Stimulated activated naive CD8-positive, alpha-beta T cell treated with anti-CD3 and anti-CD28 coated beads, Interleukin-15, amount 100 ng/mL, for 72 hours (primary cell): ENCODE data around the gene NRXN3.

Experiments used
- ATAC-seq: fragments of 150-1000 bp; cut with Tn5 transposase; 2 replicates; pipeline ENCODE4 v1.10.0; 2021; ENCODE audit warnings: mild to moderate bottlenecking, moderate library complexity
- DNase-seq, 2 donors: peaks; one replicate each; pipeline ENCODE4 v3.0.0; 2021 to 2022
- H3K27ac Mint-ChIP-seq, 2 donors: one replicate each; pipeline ENCODE4 v1.8.0; 2022; ENCODE audit warnings: mild to moderate bottlenecking in 2 of 2, mixed read lengths in 2 of 2, moderate library complexity in 2 of 2
- H3K27me3 Mint-ChIP-seq: one replicate; pipeline ENCODE4 v1.8.0; 2022; ENCODE audit warnings: mixed read lengths
- H3K4me1 Mint-ChIP-seq: one replicate; pipeline ENCODE4 v1.8.0; 2022; ENCODE audit warnings: mild to moderate bottlenecking, mixed read lengths
- H3K4me3 Mint-ChIP-seq, 2 donors: one replicate each; pipeline ENCODE4 v1.8.0; 2022; ENCODE audit warnings: mild to moderate bottlenecking in 2 of 2, mixed read lengths in 2 of 2, moderate library complexity in 1 of 2
- H3K9me3 Mint-ChIP-seq, 2 donors: one replicate each; pipeline ENCODE4 v1.8.0; 2022; ENCODE audit warnings: mixed read lengths in 2 of 2

NRXN3 gene

DNA sequence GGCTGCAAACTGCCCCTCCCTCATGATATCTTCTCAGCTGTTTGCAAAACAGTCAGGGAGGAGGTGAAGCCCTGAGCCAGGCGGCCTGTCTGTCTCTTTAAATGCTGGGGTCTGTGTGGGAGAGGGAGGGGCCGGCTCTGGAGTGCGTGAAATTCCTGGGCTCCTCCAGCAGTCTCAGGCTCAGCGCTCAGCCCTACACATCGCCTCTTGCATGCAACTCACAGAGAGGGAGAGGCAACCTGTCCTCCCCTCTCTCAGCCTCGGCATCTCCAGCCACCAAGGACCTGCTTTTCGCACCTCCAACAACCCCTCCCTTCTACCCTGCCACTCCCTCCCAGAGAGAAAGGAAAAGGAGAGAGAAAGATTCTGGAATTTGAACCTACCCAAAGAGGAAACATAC, at the start of gene NRXN3:
TSS of gene NRXN3 (plus strand) at position 171 of the 400 bp plus-strand sequence. CDS start 72,721 bp downstream, outside the sequence.
- DNase-seq: no peak
- no peak within 1 kb of the TSS for H3K27ac Mint-ChIP-seq
- no peaks in the 10 kb centered on the region for H3K4me1 Mint-ChIP-seq
- peaks cover 0 to 9% of the 10 kb centered on the region in 2 donors for H3K9me3 Mint-ChIP-seq
- no peak for ATAC-seq
- H3K4me3 Mint-ChIP-seq: no peak within 1 kb of the TSS
- H3K27me3 Mint-ChIP-seq: peaks cover 73% of the 10 kb centered on the region

DNA sequence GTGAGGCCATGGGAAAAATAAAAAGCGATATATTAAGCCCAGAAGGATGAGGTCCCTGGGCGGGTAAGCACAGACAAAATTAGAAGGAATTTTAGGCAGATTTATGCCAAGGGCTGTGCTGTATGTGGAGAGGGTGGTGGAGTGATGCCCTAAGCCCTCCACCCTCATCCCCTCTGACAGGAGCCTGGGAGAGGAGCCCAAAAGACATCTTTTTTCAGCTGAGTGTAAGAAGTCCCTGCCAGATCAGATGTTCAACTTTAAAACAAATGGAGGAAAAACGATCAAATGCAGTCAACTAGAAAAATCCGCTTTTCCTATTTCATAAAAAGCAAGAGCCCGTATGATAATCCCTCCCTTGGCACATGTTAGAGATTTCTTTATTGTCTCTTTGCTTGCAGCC, 47.7 kb upstream of the NRXN3 start:
- no peaks in the 10 kb centered on the region for H3K9me3 Mint-ChIP-seq
- H3K4me3 Mint-ChIP-seq: no peak overlapping the region
- ATAC-seq (no peak), DNase-seq (no peak)
- no peaks in the 10 kb centered on the region for H3K4me1 Mint-ChIP-seq
- peaks cover 10% of the 10 kb centered on the region for H3K27me3 Mint-ChIP-seq
- no peak overlapping the region for H3K27ac Mint-ChIP-seq

DNA sequence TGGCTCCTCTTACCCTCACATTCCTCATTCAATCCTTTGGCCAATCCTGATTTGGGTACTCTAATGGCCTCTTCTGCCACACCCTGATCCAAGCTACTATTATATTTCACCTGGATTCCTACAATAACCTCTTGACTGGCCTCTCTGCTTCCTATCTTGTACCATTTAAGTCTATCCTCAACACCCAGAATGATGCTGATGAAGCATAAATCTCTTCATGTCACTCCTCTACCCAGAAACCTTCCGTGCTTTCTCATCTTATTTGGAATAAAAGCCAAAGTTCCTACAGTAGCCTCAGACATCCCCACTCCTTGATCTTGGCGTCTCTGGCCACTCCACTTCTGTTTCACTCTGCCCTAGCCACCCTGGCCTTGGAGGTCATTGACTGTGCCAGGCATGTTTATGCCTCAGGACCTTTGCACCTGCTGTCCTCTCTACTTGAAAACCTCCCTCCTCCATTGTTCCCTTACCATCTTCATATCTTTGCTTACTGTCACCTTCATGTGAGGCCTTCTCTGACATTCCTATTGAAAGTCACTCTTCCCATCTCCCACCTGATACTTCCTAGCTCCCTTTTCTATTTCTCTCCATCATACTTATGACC, 46.4 kb upstream of the NRXN3 start:
- no peaks in the 10 kb centered on the region for H3K4me1 Mint-ChIP-seq
- no peaks in the 10 kb centered on the region for H3K27me3 Mint-ChIP-seq
- ATAC-seq (no peak), DNase-seq (no peak)
- no peak overlapping the region for H3K4me3 Mint-ChIP-seq
- H3K27ac Mint-ChIP-seq: peak overlapping the region in 1 of 2 donors; percentile 72
- H3K9me3 Mint-ChIP-seq: no peaks in the 10 kb centered on the region

DNA sequence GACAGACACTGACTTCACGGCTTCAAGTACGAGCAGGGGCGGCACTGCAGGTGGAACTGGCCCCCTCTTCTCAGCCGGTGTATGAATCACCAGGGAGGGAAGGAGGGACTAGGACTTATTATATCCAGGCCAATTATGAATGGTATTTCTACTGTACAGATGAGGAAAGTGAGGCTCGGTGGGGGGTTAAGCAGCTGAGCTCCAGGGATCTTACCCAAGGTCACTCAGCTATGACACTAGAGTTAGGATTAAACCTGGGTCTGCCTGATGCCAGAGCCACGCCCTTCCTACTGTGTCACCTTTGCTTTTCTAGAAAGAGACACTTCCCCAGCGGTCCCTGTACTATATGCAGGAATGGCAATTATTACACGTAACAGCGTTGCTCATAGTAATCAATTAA, 42.2 kb upstream of the NRXN3 start:
- ATAC-seq (no peak), DNase-seq (no peak)

DNA sequence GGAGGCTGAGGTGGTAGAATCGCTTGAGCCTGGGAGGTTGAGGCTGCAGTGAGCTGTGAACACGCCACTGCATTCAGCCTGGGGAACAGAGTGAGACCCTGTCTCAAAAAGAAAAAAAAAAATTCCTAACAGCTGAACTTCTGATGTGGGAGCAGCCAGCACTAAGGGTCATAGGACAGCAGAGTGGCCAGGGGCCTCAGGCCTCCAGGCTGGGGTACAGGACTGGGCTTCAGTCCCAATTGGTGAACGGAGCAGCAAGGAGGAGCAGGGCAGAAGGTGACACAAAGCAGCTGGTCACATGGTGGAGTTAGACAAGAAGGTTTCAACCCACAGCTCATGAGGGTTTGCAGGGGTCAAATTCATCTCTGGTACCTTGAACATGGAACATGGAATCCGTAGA, 40.8 kb upstream of the NRXN3 start:
- ATAC-seq: no peak
- no peaks in the 10 kb centered on the region for H3K9me3 Mint-ChIP-seq
- no peaks in the 10 kb centered on the region for H3K4me1 Mint-ChIP-seq
- H3K27me3 Mint-ChIP-seq: peaks cover 9% of the 10 kb centered on the region
- no peak overlapping the region for H3K4me3 Mint-ChIP-seq
- no peak for DNase-seq
- H3K27ac Mint-ChIP-seq: no peak overlapping the region

More for the DNA sequence above, 42.2 kb upstream of the NRXN3 start:
- H3K4me3 Mint-ChIP-seq: no peak overlapping the region
- H3K4me1 Mint-ChIP-seq: no peaks in the 10 kb centered on the region
- H3K27ac Mint-ChIP-seq: no peak overlapping the region
- H3K9me3 Mint-ChIP-seq: no peaks in the 10 kb centered on the region
- no peaks in the 10 kb centered on the region for H3K27me3 Mint-ChIP-seq

DNA sequence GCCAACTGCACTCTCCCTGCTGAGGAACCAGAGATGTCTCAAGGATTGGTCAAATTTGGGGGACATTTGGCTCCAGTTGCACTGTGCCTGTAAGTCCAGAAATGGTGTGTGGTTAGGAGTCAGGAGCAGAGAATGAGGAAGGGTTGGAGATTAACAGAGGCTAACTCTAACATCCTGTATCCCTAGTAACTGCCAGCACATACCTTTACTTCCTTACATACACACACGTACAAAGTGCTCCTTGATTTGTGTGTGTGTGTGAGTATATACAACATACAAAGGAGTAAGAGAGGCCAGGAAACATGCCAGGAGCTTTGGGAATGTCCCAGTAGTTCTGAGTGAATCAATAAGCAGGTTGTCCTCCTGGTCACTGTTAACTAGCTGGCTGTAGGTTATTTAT, 39.8 kb upstream of the NRXN3 start:
- ATAC-seq (no peak), DNase-seq (no peak)
- Mint-ChIP-seq H3K4me3 (no peak overlapping the region), H3K27ac (no peak overlapping the region), H3K27me3 (peaks cover 17% of the 10 kb centered on the region), H3K4me1 (peaks cover under 1% of the 10 kb centered on the region), H3K9me3 (no peaks in the 10 kb centered on the region)

DNA sequence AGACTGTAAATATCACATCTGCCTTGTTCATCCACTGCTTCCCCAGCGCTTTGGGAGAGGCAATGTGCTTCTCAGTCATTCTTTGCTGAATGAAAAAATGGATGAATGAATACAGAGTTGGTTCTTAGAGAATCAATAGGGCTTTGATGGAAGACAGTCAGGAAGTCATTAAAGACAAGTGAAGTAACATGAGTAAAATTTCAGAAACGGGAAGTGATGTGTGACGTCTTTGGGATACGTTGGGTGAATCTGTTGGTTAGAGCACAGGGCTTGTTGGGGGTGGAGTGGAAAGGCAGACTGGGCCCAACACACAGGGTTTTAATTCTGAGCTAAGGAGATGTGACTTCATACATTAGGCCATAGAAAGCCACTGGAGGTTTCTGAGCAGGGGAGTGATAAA, 39.0 kb upstream of the NRXN3 start:
- Mint-ChIP-seq H3K4me1 (peaks cover 7% of the 10 kb centered on the region), H3K27me3 (peaks cover 17% of the 10 kb centered on the region), H3K27ac (no peak overlapping the region), H3K9me3 (no peaks in the 10 kb centered on the region), H3K4me3 (no peak overlapping the region)
- ATAC-seq: no peak
- DNase-seq: no peak

DNA sequence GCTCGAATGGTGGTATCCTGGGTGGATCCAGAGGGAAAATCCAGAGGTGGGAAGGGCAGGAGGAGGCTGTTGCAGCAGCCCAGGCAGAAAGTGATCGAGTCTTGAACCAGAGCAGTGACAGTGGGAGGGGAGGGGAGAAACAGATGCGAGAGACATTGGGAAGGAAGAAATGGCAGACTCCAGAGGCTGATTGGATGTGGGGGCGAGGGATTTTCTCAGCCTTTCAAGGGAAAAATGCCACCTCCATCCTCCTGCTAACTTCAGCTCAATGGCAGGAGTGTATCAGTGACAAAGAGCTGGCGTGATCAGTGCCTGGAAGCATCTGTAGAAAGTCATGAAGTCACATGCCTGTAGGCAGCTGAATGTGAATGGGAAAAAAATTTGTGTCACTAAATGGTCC, 38.6 kb upstream of the NRXN3 start:
- DNase-seq (no peak), ATAC-seq (no peak)
- Mint-ChIP-seq H3K4me1 (peaks cover 7% of the 10 kb centered on the region), H3K27ac (no peak overlapping the region), H3K9me3 (no peaks in the 10 kb centered on the region), H3K4me3 (no peak overlapping the region), H3K27me3 (peaks cover 17% of the 10 kb centered on the region)

DNA sequence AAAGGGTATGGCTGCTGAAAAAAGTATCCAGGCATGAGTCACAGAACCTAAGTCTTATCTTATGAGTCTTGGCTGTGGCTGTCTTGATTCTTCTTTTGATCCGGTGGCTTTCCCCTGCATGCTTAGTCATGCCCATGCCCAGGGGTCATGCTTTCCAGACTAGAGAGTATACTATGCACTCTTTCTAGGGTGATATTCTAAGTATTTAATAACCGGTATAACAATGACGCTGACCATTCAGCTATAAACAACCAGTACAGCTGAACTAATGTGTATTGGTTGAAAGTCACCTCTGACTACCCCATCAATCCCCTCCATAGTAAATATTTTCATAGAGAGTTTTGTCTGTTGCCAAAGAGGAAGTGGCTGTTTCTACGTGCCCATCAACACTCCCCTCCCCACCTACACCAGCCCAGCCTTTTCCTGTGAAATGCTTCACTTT, 34.7 kb upstream of the NRXN3 start:
- peaks cover 25% of the 10 kb centered on the region for H3K27me3 Mint-ChIP-seq
- no peaks in the 10 kb centered on the region for H3K9me3 Mint-ChIP-seq
- no peak overlapping the region for H3K4me3 Mint-ChIP-seq
- H3K27ac Mint-ChIP-seq: no peak overlapping the region
- peaks cover 7% of the 10 kb centered on the region for H3K4me1 Mint-ChIP-seq
- peak; percentile 54 for ATAC-seq
- DNase-seq: no peak

DNA sequence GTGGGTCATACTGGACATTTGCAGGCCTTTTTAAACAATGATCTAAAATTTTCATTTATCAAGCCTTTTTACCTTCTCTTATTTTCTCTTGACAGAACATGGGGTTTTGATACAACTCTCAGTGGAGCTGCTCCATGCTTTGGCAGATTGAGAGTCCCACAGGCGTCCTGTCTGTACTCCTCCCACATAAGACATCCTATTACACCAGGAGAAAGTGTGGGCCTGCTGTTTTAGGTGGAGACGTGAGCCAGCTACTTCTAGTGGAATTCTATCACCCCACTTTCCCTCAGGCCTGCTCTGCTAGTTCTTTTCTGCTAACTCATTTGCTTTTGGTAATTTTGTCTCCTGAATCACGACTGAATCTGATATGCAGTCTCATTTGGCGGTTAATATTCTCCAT, 33.5 kb upstream of the NRXN3 start:
- DNase-seq: no peak
- Mint-ChIP-seq H3K4me1 (peaks cover 7% of the 10 kb centered on the region), H3K9me3 (no peaks in the 10 kb centered on the region), H3K27ac (no peak overlapping the region), H3K27me3 (peaks cover 25% of the 10 kb centered on the region), H3K4me3 (no peak overlapping the region)
- no peak for ATAC-seq

DNA sequence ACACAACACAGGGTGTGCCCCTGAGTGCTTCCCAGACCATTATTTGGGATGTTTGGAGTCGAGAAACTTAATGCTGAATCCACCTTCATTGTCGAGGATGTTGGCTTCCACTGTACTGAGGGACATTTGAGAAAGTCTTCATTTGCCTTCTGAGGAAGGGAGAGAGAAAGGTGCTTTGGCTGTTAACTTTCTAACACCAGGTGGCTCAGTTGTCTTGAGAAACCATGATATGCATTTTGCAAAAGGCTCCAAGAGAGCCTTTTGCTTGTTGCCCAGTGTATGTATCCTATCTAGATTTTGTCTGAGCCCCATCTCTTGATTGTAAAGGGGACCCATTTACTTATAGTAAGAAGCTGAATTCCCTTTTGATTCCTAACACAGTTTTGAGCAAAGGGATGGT, 28.6 kb upstream of the NRXN3 start:
- Mint-ChIP-seq H3K9me3 (no peaks in the 10 kb centered on the region), H3K4me1 (no peaks in the 10 kb centered on the region), H3K27ac (no peak overlapping the region), H3K4me3 (no peak overlapping the region), H3K27me3 (peaks cover 17% of the 10 kb centered on the region)
- ATAC-seq (no peak), DNase-seq (no peak)

DNA sequence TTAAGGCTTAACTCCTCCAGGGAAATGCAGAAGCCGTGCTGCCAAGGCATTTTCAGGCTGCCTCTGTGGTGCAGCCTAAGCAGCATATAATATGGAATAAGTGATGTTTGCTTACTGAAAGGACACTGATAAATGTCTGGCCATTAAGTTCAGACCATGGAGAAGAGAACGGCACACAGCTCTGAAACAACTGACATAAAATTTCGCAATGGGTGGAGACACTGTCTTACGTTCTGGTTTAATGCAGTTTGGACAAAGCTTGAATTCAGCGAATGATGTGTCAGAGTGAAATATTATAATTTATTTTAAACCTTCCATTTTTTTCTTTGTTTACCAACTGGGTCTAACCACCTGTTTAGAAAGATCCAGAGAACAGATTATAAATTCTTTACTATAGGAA, 27.2 kb upstream of the NRXN3 start:
- DNase-seq: no peak
- ATAC-seq: no peak
- H3K27me3 Mint-ChIP-seq: peaks cover 17% of the 10 kb centered on the region
- H3K4me3 Mint-ChIP-seq: no peak overlapping the region
- H3K4me1 Mint-ChIP-seq: no peaks in the 10 kb centered on the region
- no peak overlapping the region for H3K27ac Mint-ChIP-seq
- no peaks in the 10 kb centered on the region for H3K9me3 Mint-ChIP-seq

DNA sequence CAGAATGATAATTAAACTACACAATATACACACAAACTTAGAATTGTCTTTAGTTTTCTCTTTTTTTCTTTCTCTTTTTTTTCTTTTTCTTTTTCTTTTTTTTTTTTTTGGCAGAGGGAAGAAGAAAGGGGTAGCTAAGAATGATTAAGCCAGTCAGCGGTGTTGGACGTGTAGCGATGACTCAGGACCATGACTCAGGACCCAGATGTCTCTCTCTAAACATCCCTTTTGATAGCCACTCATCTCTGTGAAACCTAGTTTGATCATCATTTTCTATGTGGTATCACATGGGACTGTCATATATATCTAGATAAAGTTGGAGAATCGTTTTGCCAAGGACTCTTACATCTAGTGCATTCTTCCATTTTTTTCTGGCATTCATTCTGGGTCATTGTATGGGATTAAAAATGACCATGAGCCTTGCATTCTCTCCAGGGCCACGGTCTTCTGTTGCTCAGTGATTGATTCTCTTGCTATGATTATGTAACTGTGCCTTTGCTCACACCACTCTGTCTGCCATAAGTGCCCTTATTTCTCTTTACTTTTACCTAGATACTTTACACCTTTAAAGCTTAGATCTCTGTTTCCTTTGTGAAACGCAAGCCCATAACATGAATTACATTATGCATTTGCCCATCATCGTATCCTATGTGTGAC, 26.6 kb upstream of the NRXN3 start:
- Mint-ChIP-seq H3K27ac (no peak overlapping the region), H3K27me3 (peaks cover 17% of the 10 kb centered on the region), H3K4me3 (no peak overlapping the region), H3K4me1 (no peaks in the 10 kb centered on the region), H3K9me3 (no peaks in the 10 kb centered on the region)
- no peak for ATAC-seq
- no peak for DNase-seq

DNA sequence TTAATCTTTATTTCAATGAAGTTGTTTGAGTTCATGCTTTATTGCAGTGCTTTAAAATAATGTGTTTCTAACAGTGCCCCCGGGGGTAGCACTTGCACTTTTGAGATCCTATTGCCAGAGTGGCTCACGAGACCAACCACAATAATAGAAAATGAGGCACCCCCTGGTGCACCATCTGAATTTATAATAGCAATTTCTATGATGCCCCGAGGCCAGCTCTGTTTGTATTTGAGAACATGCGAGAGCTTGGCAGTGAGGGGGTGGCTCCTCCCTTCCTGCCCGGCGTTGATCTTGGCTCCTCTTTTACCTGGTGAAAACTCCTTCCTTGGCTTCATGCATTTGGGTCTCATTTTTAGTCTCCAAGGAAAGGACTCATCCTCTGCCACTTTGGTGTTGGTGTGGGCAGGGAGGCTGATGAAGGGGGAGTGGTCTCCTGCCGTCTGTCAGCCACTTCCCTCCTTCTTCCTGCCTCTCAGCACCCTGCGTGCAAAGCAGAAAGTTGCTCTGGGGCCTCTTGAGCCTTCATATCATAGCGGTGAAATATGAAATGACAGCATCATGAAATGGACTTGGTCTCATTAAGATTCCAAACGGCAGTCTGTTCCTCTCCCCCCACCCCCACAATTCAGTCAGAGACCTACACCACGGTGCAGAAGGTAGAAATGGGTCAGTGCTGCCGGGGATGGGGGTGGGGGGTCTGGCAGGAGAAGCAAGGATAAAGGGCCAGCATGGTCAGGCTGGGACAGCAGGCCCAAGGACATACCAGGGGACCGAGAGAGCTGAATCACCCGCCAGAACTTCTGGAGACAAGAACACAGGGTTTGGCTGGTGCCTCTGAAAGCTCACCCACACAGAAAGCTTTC, 17.7 kb upstream of the NRXN3 start:
- DNase-seq (no peak), ATAC-seq (no peak)
- peaks cover 37% of the 10 kb centered on the region for H3K27me3 Mint-ChIP-seq
- no peak overlapping the region for H3K27ac Mint-ChIP-seq
- H3K4me1 Mint-ChIP-seq: peaks cover 5% of the 10 kb centered on the region
- no peaks in the 10 kb centered on the region for H3K9me3 Mint-ChIP-seq
- no peak overlapping the region for H3K4me3 Mint-ChIP-seq

DNA sequence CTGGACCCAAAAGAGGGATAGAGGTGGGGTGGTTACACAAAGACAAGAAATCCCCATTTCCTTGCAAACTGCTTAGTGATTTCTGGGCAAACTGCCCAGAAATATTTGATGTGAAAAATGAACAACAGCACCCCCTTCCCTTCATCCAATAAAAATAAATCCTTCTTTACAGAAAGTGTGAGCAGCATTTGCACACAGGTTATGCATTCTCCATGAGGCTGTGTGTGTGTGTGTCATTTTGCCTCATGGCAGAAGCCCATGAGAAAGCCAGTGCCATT, 17.2 kb upstream of the NRXN3 start:
- peaks cover 0 to 4% of the 10 kb centered on the region in 2 donors for H3K9me3 Mint-ChIP-seq

DNA sequence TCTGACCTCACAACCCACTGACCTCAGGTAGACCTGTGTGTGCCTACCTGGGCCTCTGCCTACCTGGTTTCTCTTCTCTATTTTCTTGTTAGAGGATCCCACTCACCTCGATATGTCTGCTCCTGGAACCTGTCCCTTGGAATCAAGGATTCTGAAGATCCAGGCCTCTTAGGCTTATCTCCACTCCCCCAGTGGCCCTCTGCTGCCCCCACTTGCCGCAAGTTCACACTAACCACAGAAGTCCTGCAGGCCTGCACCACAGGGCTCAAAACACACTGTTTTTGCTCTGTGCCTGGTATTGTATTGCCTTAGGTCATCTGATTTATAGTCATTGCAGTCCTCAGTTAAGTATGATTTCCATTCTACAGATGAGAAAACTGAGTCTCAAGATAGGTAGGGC, 15.3 kb upstream of the NRXN3 start:
- no peak overlapping the region for H3K4me3 Mint-ChIP-seq
- DNase-seq (no peak), ATAC-seq (no peak)
- H3K4me1 Mint-ChIP-seq: peaks cover 5% of the 10 kb centered on the region
- peaks cover 0 to 5% of the 10 kb centered on the region in 2 donors for H3K9me3 Mint-ChIP-seq
- no peak overlapping the region for H3K27ac Mint-ChIP-seq
- peaks cover 45% of the 10 kb centered on the region for H3K27me3 Mint-ChIP-seq

More for the DNA sequence above, 17.2 kb upstream of the NRXN3 start:
- ATAC-seq (no peak), DNase-seq (no peak)
- Mint-ChIP-seq H3K4me1 (peaks cover 5% of the 10 kb centered on the region), H3K4me3 (no peak overlapping the region), H3K27ac (no peak overlapping the region), H3K27me3 (peaks cover 42% of the 10 kb centered on the region)
